NCI-H1092 (cell line): ENCODE results near the gene ACO2.
A peak's percentile ranks its signal among the peaks of the same experiment; 100 is the strongest.
"Not testable (repeated sequence)": the region's sequence is repeated elsewhere in the genome, so short reads cannot be mapped to it uniquely, and the experiment has no call there.

Experiments used
- DNase-seq: peaks from one replicate; lab custom pipeline; 2025; lab: John Stamatoyannopoulos, UW

Gene ACO2

GRCh38 chr22:41468381-41469217, at the start of gene ACO2, which contains the start of gene PHF5A:
Gene ACO2 (plus strand): TSS chr22:41469117. CDS start chr22:41469147, 30 bp downstream.
Gene PHF5A (minus strand): TSS chr22:41468692. CDS start chr22:41468653, 39 bp downstream.
- DNase-seq: peak; percentile 97

- no peak for DNase-seq
These were observed 43.1 kb upstream of the ACO2 start for GRCh38 chr22:41425660-41426365.

GRCh38 chr22:41429232-41429950, 39.5 kb upstream of the ACO2 start:
- DNase-seq: no peak

- no peak for DNase-seq
These were observed 39.0 kb upstream of the ACO2 start for GRCh38 chr22:41429951-41430332.

GRCh38 chr22:41431656-41432055, 37.3 kb upstream of the ACO2 start:
- DNase-seq: no peak

GRCh38 chr22:41433480-41433879, 35.4 kb upstream of the ACO2 start:
- not testable (repeated sequence) for DNase-seq

- not testable (repeated sequence) for DNase-seq
These were observed 34.4 kb upstream of the ACO2 start for GRCh38 chr22:41434361-41435003.

GRCh38 chr22:41435560-41435959, 33.4 kb upstream of the ACO2 start:
- DNase-seq: no peak

- DNase-seq: no peak
These were observed 32.4 kb upstream of the ACO2 start for GRCh38 chr22:41436322-41437113.

GRCh38 chr22:41437198-41437597, 31.7 kb upstream of the ACO2 start:
- DNase-seq: no peak

GRCh38 chr22:41440511-41440910, 28.4 kb upstream of the ACO2 start:
- DNase-seq: not testable (repeated sequence)

- DNase-seq: no peak
These were observed 26.6 kb upstream of the ACO2 start for GRCh38 chr22:41442240-41442792.

- peak; percentile 96 for DNase-seq
These were observed 24.4 kb upstream of the ACO2 start for GRCh38 chr22:41444360-41445128.

- DNase-seq: no peak
These were observed 23.5 kb upstream of the ACO2 start for GRCh38 chr22:41445129-41446056.

GRCh38 chr22:41446057-41446501, 22.8 kb upstream of the ACO2 start:
- no peak for DNase-seq

- DNase-seq: peak; percentile 81
These were observed 22.1 kb upstream of the ACO2 start, which contains the start of gene TOB2 for GRCh38 chr22:41446639-41447434. Gene TOB2 (minus strand): TSS chr22:41446801. CDS start chr22:41437345, 9,456 bp downstream.

- DNase-seq: peak; percentile 71
These were observed 21.3 kb upstream of the ACO2 start for GRCh38 chr22:41447435-41448188.
